Endometrial microvascular endothelial cells (primary cell): ENCODE measurements around the gene HPCA. TPM values are rescaled to one million over a fixed set of nuclear protein-coding genes. Genes with fewer than 3 reads are reported as not detected.

ENCODE experiments used
- in situ Hi-C: cut with HindIII; loops from 2 replicates; pipeline ENCODE4 v1.10.0; 2017; ENCODE audit warnings: low sequenced_read_pairs, low pct_unique_long_range_greater_than_20kb; ENCODE audit errors: inconsistent ontology term
- total RNA-seq: library from RNA; depleted of rRNA; stranded (reverse); fragments of >200 nt; gene quantifications from one replicate; pipeline ENCODE4 v1.2.3, GENCODE V29; 2015; ENCODE audit errors: inconsistent ontology term

HPCA gene
- total RNA-seq, 1 donor from 2014 or later = not detected

GRCh38 chr1:32886828-32887414, 630 bp downstream of the HPCA start:
- in situ Hi-C loops = no loop called here

GRCh38 chr1:32887623-32888022, 1.3 kb downstream of the HPCA start:
- in situ Hi-C loops = no loop called here

DNA sequence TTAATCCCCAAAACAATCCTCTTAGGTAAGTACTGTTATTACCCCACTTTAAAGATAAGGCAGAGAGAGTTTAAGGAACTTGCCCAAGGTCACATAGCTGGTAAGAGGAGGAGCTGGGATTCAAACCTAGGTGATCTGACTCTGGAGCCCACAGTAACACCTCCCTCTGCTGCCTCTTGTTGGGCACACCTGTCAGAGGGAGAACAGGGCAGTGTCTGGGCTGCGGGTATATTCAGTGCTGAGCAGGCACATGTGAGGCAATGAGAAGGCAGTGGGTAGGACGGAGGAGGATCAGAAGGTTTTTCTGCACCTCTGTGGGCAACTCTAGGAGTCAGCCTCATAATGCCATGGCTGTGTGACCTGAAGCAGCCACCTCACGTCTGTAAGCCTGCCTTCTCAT, 1.8 kb downstream of the HPCA start:
- in situ Hi-C loops = no loop called here

- in situ Hi-C loops = no loop called here
Observed at GRCh38 chr1:32888677-32889420, 2.6 kb downstream of the HPCA start.

- in situ Hi-C loops = no loop called here
Observed at GRCh38 chr1:32889731-32890278, 3.5 kb downstream of the HPCA start.

DNA sequence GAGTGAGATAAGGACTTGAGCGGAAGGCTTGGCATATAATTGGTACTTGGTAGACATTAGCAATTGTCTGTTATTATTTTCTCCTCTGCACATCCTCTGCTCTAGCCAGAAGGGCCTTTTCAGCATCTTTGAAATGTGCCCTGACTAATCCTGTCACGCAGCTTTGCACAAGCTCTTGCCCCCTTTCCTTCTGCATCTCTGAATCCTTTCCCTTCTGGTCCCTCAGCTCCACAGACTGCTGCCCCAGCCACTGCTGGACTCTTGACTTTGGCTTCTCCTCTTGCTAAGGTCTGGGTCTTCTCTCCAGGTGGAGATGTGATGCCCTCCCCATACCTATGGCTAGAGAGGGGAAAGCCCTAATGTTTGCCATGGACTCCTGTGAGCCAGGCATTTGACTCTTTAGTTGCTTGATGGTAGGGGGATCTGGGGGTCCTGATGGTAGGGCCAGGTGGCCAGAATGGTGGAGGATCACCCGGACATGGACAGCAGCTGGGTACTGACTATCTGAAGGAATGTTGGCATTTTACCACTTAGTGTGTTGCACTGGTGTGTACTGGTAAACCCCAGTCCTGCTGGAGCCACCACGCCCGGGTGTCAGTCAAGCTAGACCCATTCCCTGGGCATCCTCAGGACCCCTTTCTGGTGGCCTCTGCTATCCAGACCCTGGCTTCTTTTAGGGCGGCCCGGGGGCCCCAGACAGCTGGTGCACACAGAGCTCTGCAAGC, 4.4 kb downstream of the HPCA start:
- in situ Hi-C loops = no loop called here

- in situ Hi-C loops = no loop called here
Observed at GRCh38 chr1:32891241-32891570, 4.9 kb downstream of the HPCA start.

GRCh38 chr1:32891630-32892029, 5.3 kb downstream of the HPCA start:
- in situ Hi-C loops = no loop called here

GRCh38 chr1:32892368-32893197, 6.3 kb downstream of the HPCA start:
- in situ Hi-C loops = no loop called here

- in situ Hi-C loops = no loop called here
Observed at GRCh38 chr1:32893198-32894018, 7.1 kb downstream of the HPCA start.

- in situ Hi-C loops = no loop called here
Observed at GRCh38 chr1:32894019-32894600, 7.8 kb downstream of the HPCA start.

GRCh38 chr1:32894681-32895080, 8.4 kb downstream of the HPCA start:
- in situ Hi-C loops = no loop called here

DNA sequence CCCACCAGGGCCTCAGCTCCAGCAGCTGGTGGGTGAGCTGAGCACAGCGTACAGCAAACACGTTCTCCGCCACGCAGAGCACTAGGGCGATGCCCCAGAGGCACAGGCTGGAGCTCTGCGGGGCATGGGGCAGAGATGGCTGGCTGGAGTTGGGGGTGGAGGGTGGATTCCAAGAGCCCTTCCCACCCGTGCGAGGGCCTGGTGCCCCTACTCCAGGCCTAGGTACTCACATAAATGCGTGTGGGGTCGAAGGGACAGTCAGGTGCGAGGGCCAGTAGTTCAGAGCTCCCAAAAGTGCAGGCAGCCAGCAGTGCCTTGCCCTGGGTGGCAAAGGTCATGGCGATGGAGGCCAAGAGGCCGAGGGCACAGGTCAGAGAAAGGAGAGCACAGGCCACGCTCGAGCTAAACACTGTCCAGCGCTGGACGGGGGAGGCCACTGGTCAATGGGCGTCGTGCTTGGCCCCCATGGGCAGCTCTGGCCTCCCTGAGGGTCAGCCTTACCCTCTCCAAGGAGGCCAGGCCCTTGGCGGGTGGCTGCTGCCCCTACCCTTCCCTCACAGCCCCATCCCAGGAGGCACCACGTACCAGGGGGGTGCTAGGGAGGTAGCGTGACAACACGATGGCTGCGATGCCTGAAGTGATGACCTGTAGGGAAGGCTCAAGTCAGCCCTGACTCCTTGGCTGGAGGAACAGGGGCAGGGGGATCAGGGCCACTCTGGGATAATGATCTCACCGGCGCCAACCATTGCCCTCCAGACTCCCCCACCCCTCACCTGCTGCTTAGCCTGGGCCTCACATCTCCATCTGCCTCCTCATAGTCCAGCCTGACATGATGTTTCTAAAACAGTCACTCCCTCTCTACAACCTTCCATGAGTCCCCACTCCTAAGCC, 9.3 kb downstream of the HPCA start:
- in situ Hi-C loops = no loop called here

DNA sequence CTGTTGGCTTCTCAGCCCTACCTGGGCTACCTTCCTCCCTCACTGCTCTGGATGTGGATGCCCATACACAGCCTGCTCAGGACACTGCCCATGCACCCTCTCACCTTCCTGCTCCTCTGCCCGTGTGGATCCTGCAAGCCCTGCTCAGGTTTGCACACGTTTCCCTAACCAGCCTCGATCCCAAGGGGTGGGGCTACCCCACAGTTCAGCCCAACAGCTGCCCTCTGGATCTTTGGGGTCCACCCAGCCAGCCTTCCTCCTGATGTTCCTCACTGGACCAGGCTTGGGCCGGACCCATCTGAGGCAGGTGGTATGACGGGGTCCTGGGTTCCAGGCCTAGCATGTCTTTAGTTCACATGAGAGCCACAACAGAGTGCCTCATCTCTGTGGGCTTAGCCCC, 10.2 kb downstream of the HPCA start:
- in situ Hi-C loops = no loop called here

DNA sequence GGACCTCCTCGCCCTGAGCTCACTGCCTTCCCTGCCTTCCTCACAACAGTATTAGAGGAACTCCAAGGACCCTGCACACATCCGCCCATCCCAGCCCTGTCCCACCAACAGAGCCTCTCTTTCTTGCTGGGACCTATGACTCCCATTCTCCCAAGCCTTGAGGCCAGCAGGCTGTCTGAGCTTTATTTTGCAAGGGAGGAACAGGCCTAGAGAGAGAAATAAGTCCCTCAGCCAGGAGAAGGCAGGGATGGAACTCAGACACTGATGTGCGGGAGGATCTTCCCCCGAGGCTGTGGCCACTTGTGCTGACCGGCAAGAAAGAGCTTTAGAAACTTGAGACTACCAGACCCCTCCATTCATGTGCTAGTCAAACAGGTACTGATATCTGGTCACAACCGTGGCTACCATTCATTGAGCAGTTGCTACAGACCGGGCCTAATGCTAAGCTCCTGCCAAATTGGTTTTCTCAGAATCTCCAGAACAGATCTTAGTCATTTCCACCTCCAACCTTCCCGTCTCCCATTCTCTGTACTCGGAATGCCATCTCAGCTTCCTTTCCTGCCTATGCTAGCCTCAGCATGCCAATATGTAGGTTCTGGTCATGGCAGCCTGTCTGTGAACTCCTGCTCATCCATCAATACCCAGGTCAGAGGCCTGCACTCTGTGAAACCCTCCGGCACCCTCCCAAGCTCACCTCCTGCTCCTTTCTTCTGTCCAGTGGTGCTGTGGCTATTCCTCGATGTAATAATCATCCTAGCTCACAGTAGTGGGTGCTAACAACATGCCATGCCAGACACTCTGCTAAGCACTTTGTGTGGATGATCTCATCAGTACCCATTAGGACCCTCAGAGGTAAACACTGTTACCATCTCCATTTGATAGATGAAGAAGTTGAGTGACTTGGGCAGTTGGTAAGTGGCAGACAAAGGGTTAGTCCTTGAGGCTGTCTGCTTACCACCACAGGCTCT, 11.1 kb downstream of the HPCA start:
- in situ Hi-C loops = no loop called here

DNA sequence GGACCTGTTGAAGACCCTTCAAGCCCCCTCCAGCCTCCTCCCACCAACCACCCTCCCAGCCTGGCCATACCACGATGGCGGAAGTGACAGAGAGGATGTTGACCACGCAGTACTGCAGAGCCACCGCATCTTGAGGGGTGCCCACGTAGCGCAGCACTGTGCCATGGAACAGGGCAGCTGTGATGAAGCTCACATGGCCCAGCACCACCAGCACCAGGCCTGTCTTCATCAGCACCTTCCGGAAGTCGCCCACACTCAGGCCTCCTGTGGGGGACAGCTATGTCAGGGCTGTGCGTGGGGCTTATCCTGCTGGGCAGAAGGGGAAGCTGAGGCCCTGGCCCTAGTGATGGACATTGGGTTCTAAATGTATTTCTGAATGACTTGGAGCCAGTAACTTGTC, 11.8 kb downstream of the HPCA start:
- in situ Hi-C loops = no loop called here
